ENCODE measurements around the gene ZNF346.
"Not testable (repeated sequence)": the region's sequence is repeated elsewhere in the genome, so short reads cannot be mapped to it uniquely, and the experiment has no call there.

ZNF346 gene

GRCh38 chr5:177022386-177023302 is at the start of gene ZNF346:
ZNF346 (plus strand) TSS chr5:177022696; CDS start chr5:177022739, 43 bp downstream.
- no peak for DNase-seq (ENCODE audit: low read depth)

GRCh38 chr5:176979669-176980068 is 42.8 kb upstream of the ZNF346 start:
- DNase-seq (ENCODE audit: low read depth), result no peak

DNA sequence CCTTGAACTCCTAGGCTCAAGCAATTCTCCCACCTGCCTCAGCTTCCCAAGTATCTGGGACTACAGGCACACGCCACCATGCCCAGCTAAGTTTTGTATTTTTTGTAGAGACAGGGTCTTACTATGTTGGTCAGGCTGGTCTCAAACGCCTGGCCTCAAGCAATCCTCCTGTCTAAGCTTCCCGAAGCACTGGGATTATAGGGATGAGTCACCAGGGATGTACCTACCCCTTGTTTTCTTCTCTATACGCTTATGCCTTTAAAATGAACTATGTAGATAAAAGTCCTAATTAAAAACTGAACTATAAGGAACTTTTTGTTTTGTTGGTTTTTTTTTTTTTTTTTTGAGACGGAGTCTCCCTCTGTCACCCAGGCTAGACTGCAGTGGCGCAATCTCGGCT is 41.7 kb upstream of the ZNF346 start:
- no peak for DNase-seq (ENCODE audit: low read depth)

GRCh38 chr5:176983112-176983511 is 39.4 kb upstream of the ZNF346 start:
- DNase-seq (ENCODE audit: low read depth), result not testable (repeated sequence)

GRCh38 chr5:176983593-176983992 is 38.9 kb upstream of the ZNF346 start:
- DNase-seq (ENCODE audit: low read depth), result not testable (repeated sequence)

- DNase-seq (ENCODE audit: low read depth), result not testable (repeated sequence)
Measured at GRCh38 chr5:176984176-176984575, 38.3 kb upstream of the ZNF346 start.

DNA sequence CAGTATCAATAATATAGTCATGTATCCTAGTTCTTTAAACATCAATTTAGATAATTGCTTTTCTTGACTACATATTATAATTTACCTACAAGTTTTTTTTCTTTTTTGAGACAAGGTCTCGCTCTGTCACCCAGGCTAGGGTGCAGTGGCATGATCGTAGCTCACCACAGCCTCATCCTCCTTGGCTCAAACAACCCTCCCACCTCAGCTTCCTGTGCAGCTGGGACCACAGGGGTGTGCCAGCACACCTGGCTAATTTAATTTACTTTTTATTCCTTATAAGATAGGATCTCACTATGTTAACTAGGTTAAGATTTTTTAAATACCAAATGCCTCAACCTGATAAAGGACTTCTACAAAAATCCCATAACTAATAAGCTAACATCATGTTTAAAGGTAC is 37.0 kb upstream of the ZNF346 start:
- DNase-seq (ENCODE audit: low read depth), result no peak

DNA sequence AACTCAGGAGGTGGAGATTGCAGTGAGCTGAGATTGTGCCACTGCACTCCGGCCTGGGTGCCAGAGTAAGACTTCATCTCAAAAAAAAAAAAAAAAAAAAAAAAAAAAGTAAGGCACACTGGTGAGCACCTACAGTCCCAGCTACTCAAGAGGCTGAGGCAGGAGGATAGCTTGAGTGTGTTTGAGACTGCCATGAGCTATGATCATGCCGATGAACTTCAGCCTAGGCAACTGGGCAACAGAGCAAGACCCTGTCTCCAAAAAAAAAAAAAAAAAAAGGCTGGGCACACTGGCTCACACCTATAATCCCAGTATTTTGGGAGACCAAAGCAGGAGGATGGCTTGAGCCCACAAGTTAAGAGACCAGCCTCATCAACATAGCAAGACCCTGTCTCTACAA is 36.2 kb upstream of the ZNF346 start:
- no peak for DNase-seq (ENCODE audit: low read depth)

DNA sequence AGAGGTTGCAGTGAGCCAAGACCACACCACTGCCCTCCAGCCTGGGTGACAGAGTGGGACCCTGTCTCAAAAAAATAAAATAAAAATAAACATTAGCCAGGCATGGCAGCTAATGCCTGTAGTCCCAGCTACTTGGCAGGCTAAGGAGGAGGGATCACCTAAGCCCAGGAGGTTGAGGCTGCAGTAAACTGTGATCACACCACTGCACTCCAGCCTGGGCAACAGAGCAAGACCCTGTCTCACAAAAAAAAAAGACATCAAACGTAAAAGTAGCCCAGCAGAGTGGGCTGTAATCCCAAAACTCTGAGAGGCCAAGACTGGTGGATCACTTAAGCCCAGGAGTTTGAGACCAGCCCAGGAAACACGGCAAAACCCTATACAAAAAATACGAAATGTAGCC is 34.9 kb upstream of the ZNF346 start:
- DNase-seq (ENCODE audit: low read depth), result no peak

- not testable (repeated sequence) for DNase-seq (ENCODE audit: low read depth)
Measured at GRCh38 chr5:176993081-176993480, 29.4 kb upstream of the ZNF346 start.

DNA sequence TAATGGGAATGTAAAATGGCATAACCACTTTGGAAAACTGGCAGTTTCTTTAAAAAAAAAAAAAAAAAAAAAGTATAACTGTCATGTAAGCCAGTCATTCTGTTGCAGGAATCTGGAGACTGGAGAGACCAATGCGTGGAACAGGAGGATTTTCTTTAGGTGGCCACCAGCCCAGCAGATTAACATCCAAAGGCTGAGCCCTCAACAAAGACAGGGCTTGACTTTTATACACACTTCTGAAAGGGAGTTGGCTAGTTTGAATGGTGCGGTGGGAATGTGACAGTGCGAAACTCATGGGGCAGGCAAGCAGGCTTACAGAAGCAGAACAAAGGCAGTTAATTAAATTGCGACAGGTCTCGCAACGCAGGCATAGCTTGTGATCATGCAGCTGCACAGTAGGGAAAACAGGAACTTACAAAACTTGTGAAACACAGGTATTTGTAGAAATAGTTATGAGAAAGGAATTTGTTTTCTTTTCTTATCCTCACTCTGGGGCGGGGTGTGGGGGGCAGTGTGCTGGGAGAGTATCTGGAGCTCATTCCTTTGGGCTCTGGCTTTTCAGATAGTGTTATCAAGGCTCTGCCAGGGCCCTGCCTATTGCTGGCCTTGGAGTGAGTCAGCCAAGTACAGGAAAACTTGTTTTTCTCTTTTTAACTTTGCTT is 27.9 kb upstream of the ZNF346 start:
- no peak for DNase-seq (ENCODE audit: low read depth)

- no peak for DNase-seq (ENCODE audit: low read depth)
Measured at GRCh38 chr5:176995122-176995490, 27.4 kb upstream of the ZNF346 start.

GRCh38 chr5:176995896-176996767 is 26.4 kb upstream of the ZNF346 start:
- DNase-seq (ENCODE audit: low read depth), result peak; percentile 78

DNA sequence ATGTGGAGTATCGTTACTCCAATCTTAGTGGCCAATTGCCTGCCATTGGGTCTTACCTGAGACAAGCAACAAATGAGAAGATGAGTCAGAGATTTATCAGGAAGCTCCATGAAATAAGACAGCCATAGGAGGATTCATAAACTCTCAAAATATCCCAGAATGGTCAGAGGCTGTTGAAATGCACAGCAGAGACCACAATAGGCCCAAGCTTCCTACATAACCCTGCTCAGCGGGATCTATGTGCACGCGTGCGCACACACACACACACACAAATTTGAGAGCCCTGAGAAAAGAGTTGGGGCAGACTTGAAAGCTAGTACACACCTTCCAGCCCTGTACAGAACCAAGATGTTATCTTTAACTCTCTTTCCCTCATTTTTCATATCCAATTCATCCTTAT is 25.7 kb upstream of the ZNF346 start:
- no peak for DNase-seq (ENCODE audit: low read depth)

- DNase-seq (ENCODE audit: low read depth), result no peak
Measured at GRCh38 chr5:176998828-176999227, 23.7 kb upstream of the ZNF346 start.

DNA sequence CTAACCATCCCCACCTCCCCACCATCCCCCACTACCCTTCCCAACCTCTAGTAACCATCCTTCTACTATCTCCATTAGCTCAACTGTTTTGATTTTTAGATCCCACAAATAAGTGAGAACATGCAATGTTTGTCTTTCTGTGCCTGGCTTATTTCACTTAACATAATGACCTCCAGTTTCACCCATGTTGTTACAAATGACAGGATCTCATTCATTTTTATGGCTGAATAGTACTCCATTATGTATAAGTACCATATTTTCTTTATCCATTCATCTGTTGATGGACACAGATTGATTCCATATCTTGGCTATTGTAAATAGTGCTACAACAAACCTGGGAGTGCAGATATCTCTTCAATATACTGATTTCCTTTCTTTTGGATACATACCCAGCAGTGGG is 23.0 kb upstream of the ZNF346 start:
- not testable (repeated sequence) for DNase-seq (ENCODE audit: low read depth)

- no peak for DNase-seq (ENCODE audit: low read depth)
Measured at GRCh38 chr5:177003649-177004048, 18.8 kb upstream of the ZNF346 start.

GRCh38 chr5:177004961-177005360 is 17.5 kb upstream of the ZNF346 start:
- DNase-seq (ENCODE audit: low read depth), result no peak

DNA sequence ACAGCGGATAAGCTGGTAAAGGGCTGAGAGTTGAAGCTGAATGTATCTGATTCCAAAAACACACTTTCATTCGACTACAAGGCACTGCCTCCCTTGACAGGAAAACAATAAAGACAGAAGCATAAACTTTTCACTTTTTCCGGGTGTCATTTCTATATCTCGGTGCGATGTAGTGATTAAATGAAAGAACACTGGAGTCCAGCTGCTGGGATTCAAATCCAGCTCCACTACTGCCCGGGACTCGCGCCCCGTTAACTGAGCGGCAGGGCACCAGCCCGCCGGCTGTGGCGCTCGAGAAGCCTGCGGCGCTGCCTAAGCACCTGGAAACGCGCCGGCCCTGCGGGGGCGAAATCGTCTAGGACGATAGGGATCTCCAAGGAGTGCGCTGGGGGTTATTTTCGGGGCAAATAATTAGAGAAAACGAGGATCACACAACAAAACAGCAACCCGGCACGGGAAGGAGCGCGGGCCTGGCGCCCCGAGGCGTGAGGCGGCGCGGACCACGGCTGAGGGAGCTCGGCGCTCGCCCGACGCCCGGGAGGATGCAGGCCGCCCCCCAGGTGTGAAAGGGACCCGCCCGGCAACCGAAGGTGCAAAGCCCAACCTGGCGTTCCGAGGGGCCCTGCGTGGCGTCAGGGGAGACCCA is 16.8 kb upstream of the ZNF346 start:
- DNase-seq (ENCODE audit: low read depth), result no peak

GRCh38 chr5:177006265-177006972 is 16.1 kb upstream of the ZNF346 start, which contains the start of gene UIMC1:
UIMC1 (minus strand) TSS chr5:177006779; CDS start chr5:176982615, 24,164 bp downstream.
- DNase-seq (ENCODE audit: low read depth), result no peak

DNA sequence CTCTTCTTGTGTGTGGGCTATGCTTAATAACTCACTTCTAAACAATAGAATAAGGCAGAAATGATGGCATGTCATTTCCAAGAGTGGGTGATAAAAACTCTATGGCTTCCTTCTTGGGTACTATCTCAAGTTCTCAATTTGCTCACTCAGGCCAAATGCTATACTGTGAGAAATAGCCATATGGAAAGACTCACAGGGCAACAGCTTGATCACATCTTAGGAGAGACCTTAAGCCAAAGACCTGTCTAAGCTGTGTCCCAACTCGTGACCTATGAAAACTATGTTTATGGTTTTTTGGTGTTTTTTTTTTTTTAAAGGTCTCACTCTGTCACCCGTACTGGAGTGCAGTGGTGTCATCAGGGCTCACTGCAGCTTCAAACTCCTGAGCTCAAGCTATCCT is 13.8 kb upstream of the ZNF346 start:
- no peak for DNase-seq (ENCODE audit: low read depth)

All from GM04503 (cell line).